Measurements from ENCODE around the gene ABR. TPM values are rescaled to one million over a fixed set of nuclear protein-coding genes. Genes with fewer than 3 reads are reported as not detected.

ABR gene
- total and polyA plus RNA-seq, 2 donors from 2014 or later, result 18.7 to 116 TPM

DNA sequence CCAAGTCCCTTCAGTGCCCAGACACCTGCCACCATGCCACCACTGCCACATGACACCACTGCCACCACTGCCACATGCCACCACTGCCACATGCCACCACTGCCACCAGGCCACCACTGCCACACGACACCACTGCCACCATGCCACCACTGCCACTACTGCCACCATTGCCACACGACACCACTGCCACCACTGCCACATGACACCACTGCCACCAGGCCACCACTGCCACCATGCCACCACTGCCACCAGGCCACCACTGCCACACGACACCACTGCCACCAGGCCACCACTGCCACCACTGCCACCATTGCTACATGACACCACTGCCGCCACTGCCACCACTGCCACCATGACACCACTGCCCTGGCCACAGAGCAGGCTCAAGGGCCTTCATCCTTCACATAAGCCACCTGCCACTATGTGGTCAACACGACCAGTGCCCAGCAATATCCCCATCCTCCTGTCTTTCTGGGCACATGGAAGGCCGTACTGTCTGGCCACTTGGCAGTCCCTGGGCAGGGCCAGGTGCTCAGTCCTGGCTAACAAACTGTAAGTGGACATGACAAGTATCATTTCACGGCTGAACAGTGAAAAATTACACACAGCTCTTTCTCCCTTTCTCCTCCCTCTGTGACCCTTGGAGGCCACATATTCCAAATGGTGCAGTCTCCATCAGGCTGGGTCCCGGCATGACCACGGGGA lies 33.1 kb downstream of the ABR start:
- FAIRE-seq (no peak), DNase-seq (no peak)
- Histone ChIP-seq H3K4me3 (ENCODE audit: low read length in 3 of 3) (no peak overlapping the region), H3K27ac (ENCODE audit: low read depth in 2 of 2, low read length in 2 of 2) (no peak overlapping the region), H3K9me3 (ENCODE audit: control insufficient read depth in 2 of 3, insufficient read depth in 1 of 3, low read length in 3 of 3) (no peaks in the 10 kb centered on the region), H3K27me3 (ENCODE audit: control insufficient read depth, insufficient read depth, low read length) (no peaks in the 10 kb centered on the region), H3K9ac (ENCODE audit: low read length in 3 of 3) (no peak overlapping the region), H3K36me3 (ENCODE audit: control insufficient read depth in 2 of 3, insufficient read depth in 3 of 3, low read length in 3 of 3) (no peaks in the 10 kb centered on the region), H3K4me1 (ENCODE audit: control insufficient read depth in 2 of 3, insufficient read depth in 2 of 3, low read depth in 1 of 3, low read length in 3 of 3) (peaks cover 0 to 3% (median 0%) of the 10 kb centered on the region in 3 donors)
- intact Hi-C loops (cut with DNase I), result no loop called here
- TF ChIP-seq, protein P1, sequence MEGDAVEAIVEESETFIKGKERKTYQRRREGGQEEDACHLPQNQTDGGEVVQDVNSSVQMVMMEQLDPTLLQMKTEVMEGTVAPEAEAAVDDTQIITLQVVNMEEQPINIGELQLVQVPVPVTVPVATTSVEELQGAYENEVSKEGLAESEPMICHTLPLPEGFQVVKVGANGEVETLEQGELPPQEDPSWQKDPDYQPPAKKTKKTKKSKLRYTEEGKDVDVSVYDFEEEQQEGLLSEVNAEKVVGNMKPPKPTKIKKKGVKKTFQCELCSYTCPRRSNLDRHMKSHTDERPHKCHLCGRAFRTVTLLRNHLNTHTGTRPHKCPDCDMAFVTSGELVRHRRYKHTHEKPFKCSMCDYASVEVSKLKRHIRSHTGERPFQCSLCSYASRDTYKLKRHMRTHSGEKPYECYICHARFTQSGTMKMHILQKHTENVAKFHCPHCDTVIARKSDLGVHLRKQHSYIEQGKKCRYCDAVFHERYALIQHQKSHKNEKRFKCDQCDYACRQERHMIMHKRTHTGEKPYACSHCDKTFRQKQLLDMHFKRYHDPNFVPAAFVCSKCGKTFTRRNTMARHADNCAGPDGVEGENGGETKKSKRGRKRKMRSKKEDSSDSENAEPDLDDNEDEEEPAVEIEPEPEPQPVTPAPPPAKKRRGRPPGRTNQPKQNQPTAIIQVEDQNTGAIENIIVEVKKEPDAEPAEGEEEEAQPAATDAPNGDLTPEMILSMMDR (IDR thresholded peaks at IDR 0.05; ENCODE audit: borderline replicate concordance, extremely low read depth, insufficient read depth), result no peak

GRCh38 chr17:1145311-1145986 lies 34.3 kb downstream of the ABR start:
- H3K9ac ChIP-seq (ENCODE audit: low read length in 3 of 3), result no peak overlapping the region
- intact Hi-C loops (cut with DNase I), result no loop called here
- no peak overlapping the region for H3K4me3 ChIP-seq (ENCODE audit: low read length in 3 of 3)
- DNase-seq (no peak), FAIRE-seq (no peak)
- TF ChIP-seq, protein P1 (IDR thresholded peaks at IDR 0.05; ENCODE audit: borderline replicate concordance, extremely low read depth, insufficient read depth), result no peak
- H3K27me3 ChIP-seq (ENCODE audit: control insufficient read depth, insufficient read depth, low read length), result no peaks in the 10 kb centered on the region
- H3K27ac ChIP-seq (ENCODE audit: low read depth in 2 of 2, low read length in 2 of 2), result no peak overlapping the region
- no peaks in the 10 kb centered on the region for H3K36me3 ChIP-seq (ENCODE audit: control insufficient read depth in 2 of 3, insufficient read depth in 3 of 3, low read length in 3 of 3)
- no peaks in the 10 kb centered on the region for H3K9me3 ChIP-seq (ENCODE audit: control insufficient read depth in 2 of 3, insufficient read depth in 1 of 3, low read length in 3 of 3)
- no peaks in the 10 kb centered on the region for H3K4me1 ChIP-seq (ENCODE audit: control insufficient read depth in 2 of 3, insufficient read depth in 2 of 3, low read depth in 1 of 3, low read length in 3 of 3)

GRCh38 chr17:1144162-1144561 lies 35.6 kb downstream of the ABR start:
- Histone ChIP-seq H3K9me3 (ENCODE audit: control insufficient read depth in 2 of 3, insufficient read depth in 1 of 3, low read length in 3 of 3) (no peaks in the 10 kb centered on the region), H3K27me3 (ENCODE audit: control insufficient read depth, insufficient read depth, low read length) (no peaks in the 10 kb centered on the region), H3K27ac (ENCODE audit: low read depth in 2 of 2, low read length in 2 of 2) (no peak overlapping the region), H3K4me3 (ENCODE audit: low read length in 3 of 3) (no peak overlapping the region), H3K4me1 (ENCODE audit: control insufficient read depth in 2 of 3, insufficient read depth in 2 of 3, low read depth in 1 of 3, low read length in 3 of 3) (no peaks in the 10 kb centered on the region), H3K36me3 (ENCODE audit: control insufficient read depth in 2 of 3, insufficient read depth in 3 of 3, low read length in 3 of 3) (no peaks in the 10 kb centered on the region), H3K9ac (ENCODE audit: low read length in 3 of 3) (no peak overlapping the region)
- FAIRE-seq (no peak), DNase-seq (no peak)
- intact Hi-C loops (cut with DNase I), result no loop called here
- TF ChIP-seq, protein P1 (IDR thresholded peaks at IDR 0.05; ENCODE audit: borderline replicate concordance, extremely low read depth, insufficient read depth), result no peak
